Keratinocyte (primary cell): ENCODE data around the gene MAN1C1. TPM values are rescaled to one million over a fixed set of nuclear protein-coding genes. Genes with fewer than 3 reads are reported as not detected.

ENCODE experiments used
- DNase-seq: peaks from one replicate; pipeline ENCODE4 v3.0.0-alpha.2; 2011; ENCODE audit warnings: low read depth, missing footprints, low spot score
- FAIRE-seq: peaks from 2 replicates; lab custom pipeline; 2011; peaks lifted over from hg19 to GRCh38; lab: Jason Lieb, UNC
- H2AFZ ChIP-seq: 2 replicates; pipeline ENCODE4 v1.6.0; 2012; ENCODE audit warnings: low read length, control low read depth, inconsistent platforms; ENCODE audit not compliant: control insufficient read depth
- H3K27ac ChIP-seq: 2 replicates; pipeline ENCODE4 v1.5.1; 2011; ENCODE audit warnings: low read length; ENCODE audit not compliant: control insufficient read depth, insufficient read depth
- H3K27me3 ChIP-seq: 3 replicates; pipeline ENCODE4 v1.6.0; 2011; ENCODE audit warnings: low read length; ENCODE audit not compliant: control insufficient read depth, insufficient read depth; ENCODE audit errors: extremely low read depth
- H3K36me3 ChIP-seq, 2 experiments: 2 replicates in 1 of 2; 3 replicates in 1 of 2; pipeline ENCODE4 v1.5.1; 2011; ENCODE audit warnings: low read length in 2 of 2, mild to moderate bottlenecking in 1 of 2; ENCODE audit not compliant: control insufficient read depth in 2 of 2, insufficient read depth in 2 of 2; ENCODE audit errors: extremely low read depth in 1 of 2
- H3K4me1 ChIP-seq: 3 replicates; pipeline ENCODE4 v1.5.1; 2011; ENCODE audit warnings: low read length; ENCODE audit not compliant: control insufficient read depth, insufficient read depth; ENCODE audit errors: extremely low read depth
- H3K4me2 ChIP-seq: 3 replicates; pipeline ENCODE4 v1.6.0; 2011; ENCODE audit warnings: low read depth, low read length; ENCODE audit not compliant: control insufficient read depth, insufficient read depth; ENCODE audit errors: extremely low read depth
- H3K4me3 ChIP-seq, 3 experiments: fragments of 200-600 bp in 1 of 3; sonication (generic) in 1 of 3; 2 replicates in 2 of 3; 3 replicates in 1 of 3; pipeline ENCODE4 v1.5.1; 2011 to 2016; ENCODE audit warnings: low read length in 3 of 3, mild to moderate bottlenecking in 3 of 3, control low read depth in 2 of 3, inconsistent platforms in 1 of 3, low read depth in 1 of 3, mixed read lengths in 1 of 3, mixed run types in 1 of 3, moderate library complexity in 1 of 3; ENCODE audit not compliant: control insufficient read depth in 2 of 3, insufficient read depth in 2 of 3; ENCODE audit errors: extremely low read depth in 1 of 3
- H3K79me2 ChIP-seq: 2 replicates; pipeline ENCODE4 v1.6.0; 2012; ENCODE audit warnings: low read length; ENCODE audit not compliant: control insufficient read depth, insufficient read depth
- H3K9ac ChIP-seq: 3 replicates; pipeline ENCODE4 v1.6.0; 2011; ENCODE audit warnings: low read length; ENCODE audit not compliant: control insufficient read depth, insufficient read depth; ENCODE audit errors: extremely low read depth
- H3K9me1 ChIP-seq: 3 replicates; pipeline ENCODE4 v1.6.0; 2011; ENCODE audit warnings: low read length; ENCODE audit not compliant: control insufficient read depth, insufficient read depth; ENCODE audit errors: extremely low read depth
- H3K9me3 ChIP-seq: 2 replicates; pipeline ENCODE4 v1.5.1; 2012; ENCODE audit warnings: low read depth, low read length; ENCODE audit not compliant: control insufficient read depth
- H4K20me1 ChIP-seq: 3 replicates; pipeline ENCODE4 v1.6.0; 2011; ENCODE audit warnings: low read length; ENCODE audit not compliant: control insufficient read depth, insufficient read depth; ENCODE audit errors: extremely low read depth
- CTCF ChIP-seq, 3 experiments: IDR thresholded peaks in 1 of 3; conservative IDR thresholded peaks in 1 of 3; optimal IDR thresholded peaks in 1 of 3; 2 replicates in 2 of 3; 3 replicates in 1 of 3; pipeline versions ENCODE3 to v1.5.1; 2011; ENCODE audit warnings: low read length in 3 of 3, mild to moderate bottlenecking in 3 of 3, moderate library complexity in 2 of 3, control low read depth in 1 of 3, inconsistent platforms in 1 of 3; ENCODE audit not compliant: insufficient read depth in 2 of 3; ENCODE audit errors: extremely low read depth in 1 of 3
- EZH2 ChIP-seq: IDR thresholded peaks from one replicate; pipeline ENCODE4 v1.6.1; 2012; ENCODE audit warnings: inconsistent platforms, mild to moderate bottlenecking, low read length, moderate library complexity
- dilution Hi-C: fragments of 300-500 bp; cut with MboI; formaldehyde crosslinking; loops from one replicate; pipeline ENCODE4 v1.7.0; 2020; ENCODE audit warnings: low sequenced_read_pairs; ENCODE audit not compliant: extremely low pct_ligation_motif_present
- polyA plus RNA-seq, 5 experiments: library from polyadenylated mRNA; depleted of rRNA in 3 of 5; stranded (reverse) in 3 of 5; stranded (forward) in 1 of 5; unstranded in 1 of 5; fragments of >200 nt; gene quantifications; 1 replicate in 1 of 5; 2 replicates in 3 of 5; 3 replicates in 1 of 5; pipeline versions ENCODE4 v1.2.1 to v1.2.3, GENCODE V29; 2011 to 2012; ENCODE audit warnings: missing spikeins in 2 of 5, low read depth in 1 of 5, low replicate concordance in 1 of 5

The MAN1C1 gene
- polyA plus RNA-seq, 1 donor (not counting 4 experiments of a cell fraction or from before 2014, with no cell fraction given): 0.07 TPM

- DNase-seq (no peak), FAIRE-seq (no peak)
- Histone ChIP-seq H3K36me3 (no peaks in the 10 kb centered on the region), H3K9ac (no peak overlapping the region), H3K9me1 (no peaks in the 10 kb centered on the region), H4K20me1 (no peaks in the 10 kb centered on the region), H2AFZ (no peak overlapping the region), H3K27ac (no peak overlapping the region), H3K27me3 (peaks cover 63% of the 10 kb centered on the region), H3K79me2 (no peaks in the 10 kb centered on the region), H3K4me3 (peak overlapping the region; percentile 38 to 66 (median 45)), H3K9me3 (no peaks in the 10 kb centered on the region), H3K4me2 (peak overlapping the region; percentile 81), H3K4me1 (peaks cover 3% of the 10 kb centered on the region)
- dilution Hi-C loops: no loop called here
- no peak for TF ChIP-seq EZH2
Observed at GRCh38 chr1:25616987-25617624, 515 bp downstream of the MAN1C1 start.

- Histone ChIP-seq H3K9ac (no peak overlapping the region), H3K27me3 (peaks cover 65% of the 10 kb centered on the region), H3K4me1 (peaks cover 3% of the 10 kb centered on the region), H3K9me3 (no peaks in the 10 kb centered on the region), H2AFZ (no peak overlapping the region), H3K9me1 (no peaks in the 10 kb centered on the region), H3K79me2 (no peaks in the 10 kb centered on the region), H4K20me1 (no peaks in the 10 kb centered on the region), H3K4me3 (peak overlapping the region in 2 of 3 experiments; percentile 16 to 42), H3K27ac (no peak overlapping the region), H3K36me3 (no peaks in the 10 kb centered on the region), H3K4me2 (peak overlapping the region; percentile 39)
- DNase-seq: no peak
- TF ChIP-seq CTCF (optimal IDR thresholded peaks at IDR 0.05 in 1 of 3, IDR thresholded peaks at IDR 0.05 in 1 of 3, conservative IDR thresholded peaks at IDR 0.05 in 1 of 3; ENCODE audit: extremely low read depth in 1 of 3, insufficient read depth in 2 of 3, low read length in 3 of 3) (no peak), EZH2 (peak; percentile 74)
- no peak for FAIRE-seq
- dilution Hi-C loops: no loop called here
Observed at GRCh38 chr1:25617625-25618432, 1.2 kb downstream of the MAN1C1 start.
